Activated T-cell treated with anti-CD3 and anti-CD28 coated beads for 4 hours (primary cell): Measurements from ENCODE around the gene HOXC4.
"Not testable (repeated sequence)": the region's sequence is repeated elsewhere in the genome, so short reads cannot be mapped to it uniquely, and the experiment has no call there.

ENCODE experiments used
- DNase-seq: peaks from one replicate; pipeline ENCODE4 v3.0.0-alpha.2; 2020

The HOXC4 gene

DNA sequence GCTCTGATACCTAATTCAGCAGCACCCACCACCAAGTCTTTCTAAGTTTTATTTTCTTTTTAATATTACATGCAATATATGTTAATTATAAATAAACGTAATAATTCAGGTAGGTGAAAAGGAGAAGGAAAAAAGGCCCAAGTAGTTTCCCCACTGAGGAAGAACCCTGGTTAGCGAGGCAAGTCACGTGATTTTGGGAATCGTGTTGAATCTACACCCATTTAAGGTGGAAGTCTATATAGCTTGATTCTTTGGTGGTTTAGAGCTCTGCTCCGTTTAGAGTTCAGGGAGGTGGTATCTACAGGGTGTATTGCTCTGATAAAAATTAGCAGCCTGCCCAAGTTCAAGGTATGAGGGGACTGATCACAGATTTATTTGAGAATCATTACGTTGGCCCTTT lies 47.0 kb downstream of the HOXC4 start:
- not testable (repeated sequence) for DNase-seq

DNA sequence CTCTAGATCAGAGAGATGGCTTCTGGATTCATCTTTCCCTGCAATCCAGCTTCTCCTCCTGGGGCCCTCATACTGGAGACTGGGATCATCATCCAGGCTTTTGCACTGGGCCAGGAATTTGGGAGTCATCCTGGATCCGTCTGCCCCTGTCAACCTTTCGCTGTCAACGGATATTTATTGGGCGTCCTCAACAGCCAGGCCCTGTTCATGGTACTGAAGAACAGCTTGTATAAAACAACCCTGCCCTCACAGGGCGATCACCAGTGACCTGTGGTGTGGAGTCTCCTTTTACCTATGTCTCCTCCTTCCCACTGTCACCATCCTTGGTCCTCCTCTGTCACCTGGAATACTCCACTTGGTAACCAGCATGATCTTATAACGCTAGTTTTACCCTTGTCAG lies 48.6 kb downstream of the HOXC4 start:
- DNase-seq, result not testable (repeated sequence)

DNA sequence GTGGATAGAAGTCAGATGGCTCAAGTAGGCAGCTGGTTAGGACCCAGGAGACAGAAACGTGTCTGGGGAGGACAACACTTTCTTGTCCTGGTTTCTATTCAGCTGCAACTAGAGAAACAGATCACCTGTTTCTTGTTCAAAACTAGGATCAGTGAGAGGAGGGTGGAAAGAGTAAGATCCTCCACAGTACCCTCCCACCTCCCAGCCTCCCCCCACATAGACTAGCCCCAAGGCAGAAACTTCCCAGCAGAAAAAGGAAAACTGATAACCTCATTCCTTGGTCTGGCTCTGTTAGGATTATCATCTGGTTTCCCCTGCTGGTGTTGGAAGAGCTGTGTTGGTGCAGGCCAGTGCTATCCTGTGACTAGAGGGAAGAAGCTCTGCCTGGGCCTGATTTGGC lies 50.2 kb downstream of the HOXC4 start:
- DNase-seq, result not testable (repeated sequence)
